IMR-90 (cell line): ENCODE results near the gene DYNLT4. TPM values are rescaled to one million over a fixed set of nuclear protein-coding genes. Genes with fewer than 3 reads are reported as not detected.

Experiments
- ATAC-seq: fragments of 200-7000 bp; cut with Tn5 transposase; 2 replicates; pipeline ENCODE4 v1.9.1; 2020; ENCODE audit warnings: low read depth, mild to moderate bottlenecking, moderate library complexity
- BruUV-seq: library from RNA; stranded (reverse); fragments of 400-500 nt; replicated peaks from 2 replicates; lab custom pipeline; 2021; lab: Mats Ljungman, UMichigan
- CTCF ChIA-PET: fragments of 300-600 bp; formaldehyde crosslinking; extraction: SDS; loops from one replicate; lab custom pipeline; 2021; ENCODE audit warnings: antibody characterized with exemption; lab: Yijun Ruan, JAX
- POLR2A ChIA-PET: fragments of 300-600 bp; sonication (Branson Sonifier 250); formaldehyde crosslinking; loops from one replicate; lab custom pipeline; 2022; ENCODE audit warnings: antibody characterized with exemption; ENCODE audit not compliant: unreplicated experiment; lab: Charles Lee
- DNase-seq: peaks from one replicate; pipeline ENCODE4 v3.0.0; 2013
- H2AFZ ChIP-seq: replicated peaks from 2 replicates; pipeline ENCODE3; 2013; ENCODE audit warnings: low read length, mild to moderate bottlenecking; ENCODE audit not compliant: poor library complexity
- H2AK5ac ChIP-seq: 2 replicates; pipeline ENCODE4 v1.6.1; 2013; ENCODE audit warnings: low read depth, low read length, inconsistent platforms
- H2AK9ac ChIP-seq: replicated peaks from 2 replicates; pipeline ENCODE3; 2013; ENCODE audit warnings: mild to moderate bottlenecking, low read depth, low read length, moderate library complexity; ENCODE audit not compliant: poor library complexity
- H2BK120ac ChIP-seq: 2 replicates; pipeline ENCODE4 v1.6.1; 2013; ENCODE audit warnings: low read depth, low read length, inconsistent platforms
- H2BK15ac ChIP-seq: 3 replicates; pipeline ENCODE4 v1.6.1; 2013; ENCODE audit warnings: low read depth, low read length, inconsistent platforms
- H2BK20ac ChIP-seq: 2 replicates; pipeline ENCODE4 v1.6.1; 2013; ENCODE audit warnings: low read depth, mild to moderate bottlenecking, inconsistent platforms, low read length, moderate library complexity
- H2BK5ac ChIP-seq: 2 replicates; pipeline ENCODE4 v1.6.1; 2013; ENCODE audit warnings: mild to moderate bottlenecking, low read depth, low read length, inconsistent platforms; ENCODE audit not compliant: poor library complexity, severe bottlenecking
- H3K14ac ChIP-seq: replicated peaks from 2 replicates; pipeline ENCODE4 v1.6.1; 2013; ENCODE audit warnings: low read depth, low read length, inconsistent platforms
- H3K18ac ChIP-seq: 2 replicates; pipeline ENCODE4 v1.6.1; 2013; ENCODE audit warnings: low read depth, low read length, control low read depth
- H3K23ac ChIP-seq: 2 replicates; pipeline ENCODE4 v1.6.1; 2013; ENCODE audit warnings: low read depth, low read length, inconsistent platforms
- H3K27ac ChIP-seq: 2 replicates; pipeline ENCODE4 v1.5.1; 2013; ENCODE audit warnings: mild to moderate bottlenecking, control low read depth, low read length; ENCODE audit not compliant: insufficient read depth
- H3K27me3 ChIP-seq: 2 replicates; pipeline ENCODE4 v1.6.1; 2013; ENCODE audit warnings: low read length; ENCODE audit not compliant: control insufficient read depth, insufficient read depth
- H3K36me3 ChIP-seq: 2 replicates; pipeline ENCODE4 v1.6.1; 2013; ENCODE audit warnings: low read length, mixed read lengths; ENCODE audit not compliant: control insufficient read depth, insufficient read depth
- H3K4ac ChIP-seq: 2 replicates; pipeline ENCODE4 v1.6.1; 2013; ENCODE audit warnings: low read depth, low read length, inconsistent platforms
- H3K4me1 ChIP-seq: 2 replicates; pipeline ENCODE4 v1.6.1; 2013; ENCODE audit warnings: low read length, mixed read lengths; ENCODE audit not compliant: control insufficient read depth, insufficient read depth
- H3K4me2 ChIP-seq: 2 replicates; pipeline ENCODE4 v1.6.1; 2013; ENCODE audit warnings: low read depth, mild to moderate bottlenecking, control low read depth, low read length, moderate library complexity
- H3K4me3 ChIP-seq: 2 replicates; pipeline ENCODE4 v1.5.1; 2013; ENCODE audit warnings: low read depth, mild to moderate bottlenecking, control low read depth, low read length, moderate library complexity; ENCODE audit not compliant: insufficient read depth
- H3K56ac ChIP-seq: 2 replicates; pipeline ENCODE4 v1.6.1; 2013; ENCODE audit warnings: low read length, inconsistent platforms; ENCODE audit not compliant: insufficient read depth; ENCODE audit errors: extremely low read depth
- H3K79me1 ChIP-seq, 2 experiments: 2 replicates each; pipeline ENCODE4 v1.6.1; 2013; ENCODE audit warnings: low read length in 2 of 2, inconsistent platforms in 1 of 2, low read depth in 1 of 2
- H3K9ac ChIP-seq: 2 replicates; pipeline ENCODE4 v1.6.1; 2013; ENCODE audit warnings: low read depth, low read length, control low read depth
- H3K9me1 ChIP-seq: 2 replicates; pipeline ENCODE4 v1.6.1; 2013; ENCODE audit warnings: low read length, inconsistent platforms; ENCODE audit not compliant: insufficient read depth
- H3K9me3 ChIP-seq: 2 replicates; pipeline ENCODE4 v1.6.1; 2013; ENCODE audit warnings: low read length; ENCODE audit not compliant: control insufficient read depth, insufficient read depth
- H4K20me1 ChIP-seq: 2 replicates; pipeline ENCODE4 v1.6.1; 2013; ENCODE audit warnings: low read length, inconsistent platforms; ENCODE audit not compliant: insufficient read depth
- H4K5ac ChIP-seq: 2 replicates; pipeline ENCODE4 v1.6.1; 2013; ENCODE audit warnings: mild to moderate bottlenecking, low read depth, low read length, control low read depth
- H4K8ac ChIP-seq, 2 experiments: 2 replicates each; pipeline ENCODE4 v1.6.1; 2013; ENCODE audit warnings: low read depth in 2 of 2, low read length in 2 of 2, control low read depth in 1 of 2, inconsistent platforms in 1 of 2
- H4K91ac ChIP-seq: 2 replicates; pipeline ENCODE4 v1.6.1; 2013; ENCODE audit warnings: low read depth, low read length, inconsistent platforms; ENCODE audit not compliant: insufficient read depth
- BHLHE40 ChIP-seq: fragments of 150-350 bp; IDR thresholded peaks from 2 replicates; pipeline ENCODE4 v1.6.1; 2016; ENCODE audit warnings: mild to moderate bottlenecking, low read depth, low read length
- CEBPB ChIP-seq: IDR thresholded peaks from 2 replicates; pipeline ENCODE4 v1.6.1; 2012; ENCODE audit warnings: low read depth, low read length, improper control_type of control experiment
- CHD1 ChIP-seq: IDR thresholded peaks from 2 replicates; pipeline ENCODE4 v1.6.1; 2012; ENCODE audit warnings: low read depth, low read length, improper control_type of control experiment
- CTCF ChIP-seq: conservative IDR thresholded peaks from 2 replicates; pipeline ENCODE4 v1.5.1; 2012; ENCODE audit warnings: mild to moderate bottlenecking, low read depth, low read length, improper control_type of control experiment
- ELK1 ChIP-seq: fragments of 150-350 bp; IDR thresholded peaks from 2 replicates; pipeline ENCODE4 v1.6.1; 2016; ENCODE audit warnings: low read depth, mild to moderate bottlenecking, low read length, moderate library complexity, borderline replicate concordance
- FOS ChIP-seq: fragments of 150-350 bp; IDR thresholded peaks from 2 replicates; pipeline ENCODE4 v1.6.1; 2016; ENCODE audit warnings: low read depth, low read length
- MAFK ChIP-seq: IDR thresholded peaks from 2 replicates; pipeline ENCODE4 v1.6.1; 2012; ENCODE audit warnings: low read depth, low read length, improper control_type of control experiment
- MAZ ChIP-seq: IDR thresholded peaks from 2 replicates; pipeline ENCODE4 v1.6.1; 2012; ENCODE audit warnings: low read depth, mild to moderate bottlenecking, low read length, improper control_type of control experiment, moderate library complexity, borderline replicate concordance
- MXI1 ChIP-seq: IDR thresholded peaks from 2 replicates; pipeline ENCODE4 v1.6.1; 2012; ENCODE audit warnings: low read depth, mild to moderate bottlenecking, low read length, moderate library complexity, borderline replicate concordance
- NFE2L2 ChIP-seq: fragments of 150-350 bp; IDR thresholded peaks from 2 replicates; pipeline ENCODE4 v1.6.1; 2016; ENCODE audit warnings: low read depth, mild to moderate bottlenecking, low read length
- POLR2A ChIP-seq: IDR thresholded peaks from 2 replicates; pipeline ENCODE4 v1.6.1; 2012; ENCODE audit warnings: mild to moderate bottlenecking, low read depth, low read length
- RAD21 ChIP-seq: IDR thresholded peaks from 2 replicates; pipeline ENCODE4 v1.6.1; 2012; ENCODE audit warnings: low read length, improper control_type of control experiment
- RCOR1 ChIP-seq: IDR thresholded peaks from 2 replicates; pipeline ENCODE4 v1.6.1; 2012; ENCODE audit warnings: mild to moderate bottlenecking, low read length, improper control_type of control experiment; ENCODE audit not compliant: insufficient replicate concordance
- RFX5 ChIP-seq: IDR thresholded peaks from 2 replicates; pipeline ENCODE4 v1.8.0; 2012; ENCODE audit warnings: low read depth, mild to moderate bottlenecking, low read length, moderate library complexity
- SMC3 ChIP-seq: fragments of 150-350 bp; IDR thresholded peaks from 2 replicates; pipeline ENCODE4 v1.6.1; 2016; ENCODE audit warnings: low read depth, mild to moderate bottlenecking, antibody characterized with exemption, low read length, moderate library complexity
- USF2 ChIP-seq: fragments of 150-350 bp; IDR thresholded peaks from 2 replicates; pipeline ENCODE4 v1.6.1; 2017; ENCODE audit warnings: mild to moderate bottlenecking, antibody characterized with exemption, low read length, low read depth
- WGBS, 2 experiments: methylation state at CpG; one replicate each; pipeline versions ENCODE4 v1.1.5 to v1.1.7; 2013; ENCODE audit warnings: missing lambda C conversion rate in 2 of 2; ENCODE audit not compliant: insufficient read length in 1 of 2; ENCODE audit errors: extremely low coverage in 2 of 2; 5-methylcytosine and 5-hydroxymethylcytosine counted together
- dilution Hi-C: fragments of 300-500 bp; cut with HindIII; formaldehyde crosslinking; loops from one replicate; pipeline ENCODE4 v1.14.3; 2018; ENCODE audit warnings: low sequenced_read_pairs; ENCODE audit not compliant: unreplicated experiment
- in situ Hi-C: fragments of 300-500 bp; cut with MboI; formaldehyde crosslinking; loops from 3 replicates; pipeline ENCODE4 v1.14.3; 2019; ENCODE audit warnings: low sequenced_read_pairs, inconsistent platforms, mixed read lengths
- intact Hi-C: fragments of 100-400 bp; cut with micrococcal nuclease; formaldehyde crosslinking; loops from 2 replicates; pipeline ENCODE4 v1.10.0; 2022
- polyA plus RNA-seq, 3 experiments: library from polyadenylated mRNA; depleted of rRNA; stranded (reverse); fragments of >200 nt; gene quantifications; 2 replicates each; pipeline ENCODE4 v1.2.3, GENCODE V29; 2012; ENCODE audit warnings: low replicate concordance in 1 of 3
- total RNA-seq: library from RNA; depleted of rRNA; stranded (reverse); fragments of >200 nt; gene quantifications from 2 replicates; pipeline ENCODE4 v1.2.3, GENCODE V29; 2012

The DYNLT4 gene
- total and polyA plus RNA-seq, 2 of the 4 experiments (the other 2 are of a cell fraction), result not detected

GRCh38 chr1:44851308-44851707, 44.2 kb upstream of the DYNLT4 start:
- POLR2A ChIA-PET, result no interaction called here
- CTCF ChIA-PET, result no interaction called here
- dilution Hi-C loops (no loop called here), intact Hi-C loops (no loop called here), in situ Hi-C loops (loop anchor here (25.0 kb wide), 1 partner anchor 136 kb away; the partner anchor contains the start of gene EIF2B3)
- no peaks in the 10 kb centered on the region for H3K4me1 ChIP-seq
- H2BK5ac ChIP-seq, result no peak overlapping the region
- no peaks in the 10 kb centered on the region for H3K27me3 ChIP-seq
- ATAC-seq (no peak), DNase-seq (no peak)
- H2BK120ac ChIP-seq, result no peak overlapping the region
- H3K9me3 ChIP-seq, result no peaks in the 10 kb centered on the region
- no peak overlapping the region for H4K5ac ChIP-seq
- H3K4me2 ChIP-seq, result no peak overlapping the region
- H3K36me3 ChIP-seq, result peaks cover 7% of the 10 kb centered on the region; the same call in 1 of the 2 replicates
- H3K27ac ChIP-seq, result no peak overlapping the region
- H3K9me1 ChIP-seq, result no peaks in the 10 kb centered on the region; the same call in 1 of the 2 replicates
- H3K14ac ChIP-seq, result no peak overlapping the region
- no peak overlapping the region for H4K91ac ChIP-seq
- H3K56ac ChIP-seq, result no peak overlapping the region
- WGBS, 2 experiments, result no CpG with 5 or more reads among the region's 1 CpG
- no peak overlapping the region for H2AK9ac ChIP-seq
- H3K23ac ChIP-seq, result no peak overlapping the region
- H2AK5ac ChIP-seq, result no peak overlapping the region
- no peaks in the 10 kb centered on the region for H4K20me1 ChIP-seq
- no peak for TF ChIP-seq MXI1
- no peak for TF ChIP-seq CEBPB
- no peak for TF ChIP-seq RCOR1
- no peak for TF ChIP-seq POLR2A
- no peak for TF ChIP-seq RAD21
- no peak for TF ChIP-seq SMC3
- TF ChIP-seq MAZ, result no peak
- no peak for TF ChIP-seq RFX5
- TF ChIP-seq CHD1, result no peak
- TF ChIP-seq ELK1, result no peak
- no peak for TF ChIP-seq NFE2L2
- no peak for TF ChIP-seq CTCF
- TF ChIP-seq USF2, result no peak
- TF ChIP-seq MAFK, result no peak
- no peak for TF ChIP-seq BHLHE40
- no peak for TF ChIP-seq FOS
- H3K18ac ChIP-seq, result no peak overlapping the region
- H2AFZ ChIP-seq, result no peak overlapping the region
- H2BK15ac ChIP-seq, result no peak overlapping the region
- no TSS peak for BruUV-seq
- H3K79me1 ChIP-seq, result no peaks in the 10 kb centered on the region
- H4K8ac ChIP-seq, result no peak overlapping the region
- no peak overlapping the region for H3K4me3 ChIP-seq
- no peak overlapping the region for H3K9ac ChIP-seq
- H3K4ac ChIP-seq, result no peak overlapping the region
- H2BK20ac ChIP-seq, result no peak overlapping the region
